Uterus (tissue), 2 donors: ENCODE results near the gene RAB34.

ENCODE experiments used
- POLR2A ChIP-seq, 2 donors: fragments of 450-650 bp; IDR thresholded peaks; one replicate each; pipeline ENCODE4 v1.6.1; 2016; ENCODE audit warnings: antibody characterized with exemption in 2 of 2, mild to moderate bottlenecking in 1 of 2, moderate library complexity in 1 of 2
- TF ChIP-seq, protein P1 (sequence below), 4 experiments: fragments of 200-600 bp in 2 of 4; fragments of 450-650 bp in 2 of 4; sonication (generic) in 2 of 4; IDR thresholded peaks; one replicate each; pipeline ENCODE4 v1.5.1; 2016 to 2019; ENCODE audit warnings: antibody characterized with exemption in 4 of 4, mild to moderate bottlenecking in 2 of 4, moderate library complexity in 1 of 4

DNA sequence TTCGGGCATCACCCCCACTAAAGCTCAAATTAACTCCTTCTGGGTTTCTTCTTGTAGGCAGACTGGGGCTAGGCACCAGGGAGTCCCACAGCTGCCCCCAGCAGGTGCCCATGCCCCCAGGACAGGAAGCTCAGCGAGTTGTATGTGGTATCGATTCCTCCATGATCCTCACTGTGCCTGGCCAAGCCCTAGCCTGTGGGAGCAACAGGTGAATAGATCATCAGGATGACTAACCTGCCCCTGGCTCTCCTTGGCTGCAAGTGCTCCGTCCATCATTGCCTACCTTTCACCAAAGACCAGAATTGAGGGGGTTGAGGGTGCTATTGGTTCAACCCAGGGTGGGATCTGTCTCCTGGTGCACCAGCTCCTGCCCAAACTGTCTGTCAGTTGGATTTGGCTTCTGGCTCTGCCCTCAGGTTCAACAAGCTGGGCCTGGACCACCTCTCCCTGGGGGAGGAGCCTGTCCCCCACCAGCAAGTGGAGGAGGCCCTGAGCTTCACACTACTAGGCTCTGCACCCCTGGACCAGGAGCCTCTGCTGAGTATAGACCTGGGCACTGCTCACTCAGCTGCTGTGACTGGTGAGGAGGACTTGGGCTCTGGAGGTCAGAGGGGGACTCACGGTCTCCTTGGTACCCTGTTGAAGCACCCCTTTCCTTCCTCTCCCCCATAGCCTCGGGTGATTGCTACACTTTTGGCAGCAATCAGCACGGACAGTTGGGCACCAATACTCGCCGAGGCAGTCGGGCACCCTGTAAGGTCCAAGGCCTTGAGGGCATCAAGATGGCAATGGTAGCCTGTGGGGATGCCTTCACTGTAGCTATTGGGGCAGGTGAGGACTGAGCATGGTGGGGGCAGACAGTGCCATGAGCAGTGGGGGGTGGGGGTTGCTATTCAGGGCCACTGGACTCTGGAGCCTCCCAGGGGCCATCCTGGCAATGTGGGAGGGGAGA lies 23.0 kb upstream of the RAB34 start:
- TF ChIP-seq, protein P1, sequence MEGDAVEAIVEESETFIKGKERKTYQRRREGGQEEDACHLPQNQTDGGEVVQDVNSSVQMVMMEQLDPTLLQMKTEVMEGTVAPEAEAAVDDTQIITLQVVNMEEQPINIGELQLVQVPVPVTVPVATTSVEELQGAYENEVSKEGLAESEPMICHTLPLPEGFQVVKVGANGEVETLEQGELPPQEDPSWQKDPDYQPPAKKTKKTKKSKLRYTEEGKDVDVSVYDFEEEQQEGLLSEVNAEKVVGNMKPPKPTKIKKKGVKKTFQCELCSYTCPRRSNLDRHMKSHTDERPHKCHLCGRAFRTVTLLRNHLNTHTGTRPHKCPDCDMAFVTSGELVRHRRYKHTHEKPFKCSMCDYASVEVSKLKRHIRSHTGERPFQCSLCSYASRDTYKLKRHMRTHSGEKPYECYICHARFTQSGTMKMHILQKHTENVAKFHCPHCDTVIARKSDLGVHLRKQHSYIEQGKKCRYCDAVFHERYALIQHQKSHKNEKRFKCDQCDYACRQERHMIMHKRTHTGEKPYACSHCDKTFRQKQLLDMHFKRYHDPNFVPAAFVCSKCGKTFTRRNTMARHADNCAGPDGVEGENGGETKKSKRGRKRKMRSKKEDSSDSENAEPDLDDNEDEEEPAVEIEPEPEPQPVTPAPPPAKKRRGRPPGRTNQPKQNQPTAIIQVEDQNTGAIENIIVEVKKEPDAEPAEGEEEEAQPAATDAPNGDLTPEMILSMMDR (IDR thresholded peaks at IDR 0.05): no peak
- no peak for TF ChIP-seq POLR2A (IDR thresholded peaks at IDR 0.05)
